Upper lobe of right lung (tissue), 1 donor: ENCODE data around the gene TNIP2. TPM values are rescaled to one million over a fixed set of nuclear protein-coding genes. Genes with fewer than 3 reads are reported as not detected.
A peak's percentile ranks its signal among the peaks of the same experiment; 100 is the strongest.
"Not testable (repeated sequence)": the region's sequence is repeated elsewhere in the genome, so short reads cannot be mapped to it uniquely, and the experiment has no call there.

Source experiments
- ATAC-seq: fragments of 200-7000 bp; cut with Tn5 transposase; one replicate; pipeline ENCODE4 v1.9.1; 2020; ENCODE audit warnings: mild to moderate bottlenecking, moderate library complexity
- DNase-seq: peaks from one replicate; pipeline ENCODE4 v3.0.0-alpha.2; 2020
- H3K27ac ChIP-seq: fragments of 200-600 bp; one replicate; pipeline ENCODE4 v1.8.0; 2022
- H3K27me3 ChIP-seq: fragments of 200-600 bp; one replicate; pipeline ENCODE4 v1.8.0; 2022; ENCODE audit warnings: mild to moderate bottlenecking
- H3K36me3 ChIP-seq: fragments of 200-600 bp; one replicate; pipeline ENCODE4 v1.8.0; 2022
- H3K4me1 ChIP-seq: fragments of 200-600 bp; one replicate; pipeline ENCODE4 v1.8.0; 2022
- H3K4me3 ChIP-seq: fragments of 200-600 bp; one replicate; pipeline ENCODE4 v1.8.0; 2022; ENCODE audit warnings: mild to moderate bottlenecking
- H3K9me3 ChIP-seq: fragments of 200-600 bp; one replicate; pipeline ENCODE4 v1.8.0; 2022
- CTCF ChIP-seq: fragments of 200-600 bp; IDR thresholded peaks from one replicate; pipeline ENCODE4 v1.8.0; 2022; ENCODE audit warnings: antibody characterized with exemption
- intact Hi-C: fragments of 100-400 bp; cut with DNase I; formaldehyde crosslinking; loops from one replicate; pipeline ENCODE4 v1.11.0; 2022
- total RNA-seq: library from RNA; stranded (reverse); fragmentation: NEBNext Ultra II Directional; extraction: Animal tissue kit (Norgen Biotek cat#: 25700); gene quantifications from one replicate; pipeline ENCODE4 v1.2.1, GENCODE V29; 2021
- donor health status: DM: no; HTN: yes; CAD: no; lungs with severe emphysema.

Gene TNIP2
- total RNA-seq, 1 donor from 2014 or later = 43.4 TPM

DNA sequence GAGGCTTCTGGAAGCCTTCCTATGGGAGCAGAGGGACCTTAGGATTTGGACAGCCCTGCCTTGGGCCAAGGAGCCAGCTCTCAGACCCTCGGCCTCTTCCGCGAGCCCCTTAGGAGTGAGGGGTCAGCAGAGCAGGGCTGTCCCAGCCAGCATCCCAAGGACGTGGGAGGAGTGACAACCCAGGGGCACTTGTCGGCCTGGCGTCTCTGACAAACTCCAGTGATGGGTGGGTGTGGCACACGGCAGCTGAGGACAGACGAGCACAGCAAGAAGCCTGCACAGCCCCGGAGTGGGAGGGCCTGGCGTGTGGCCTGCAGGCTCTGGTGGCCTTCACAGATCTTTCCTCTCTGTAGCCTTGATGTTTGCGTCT is 11.6 kb upstream of the TNIP2 start:
- DNase-seq = no peak

GRCh38 chr4:2767046-2767704 is 11.0 kb upstream of the TNIP2 start:
- ATAC-seq = no peak
- H3K4me3 ChIP-seq = no peak overlapping the region
- no peak for DNase-seq
- intact Hi-C loops = loop anchor here (10.0 kb wide), 2 partner anchors 78 to 158 kb away; partner anchors contain the start of gene ADD1
- H3K4me1 ChIP-seq = peaks cover 6% of the 10 kb centered on the region
- no peaks in the 10 kb centered on the region for H3K27me3 ChIP-seq
- H3K36me3 ChIP-seq = no peaks in the 10 kb centered on the region
- no peak for TF ChIP-seq CTCF
- no peaks in the 10 kb centered on the region for H3K9me3 ChIP-seq
- H3K27ac ChIP-seq = no peak overlapping the region

More for the DNA sequence above, 11.6 kb upstream of the TNIP2 start:
- intact Hi-C loops = loop anchor here (10.0 kb wide), 2 partner anchors 77 to 157 kb away; partner anchors contain the start of gene ADD1
- no peaks in the 10 kb centered on the region for H3K27me3 ChIP-seq
- TF ChIP-seq CTCF = no peak
- H3K36me3 ChIP-seq = no peaks in the 10 kb centered on the region
- H3K4me1 ChIP-seq = peaks cover 6% of the 10 kb centered on the region
- no peaks in the 10 kb centered on the region for H3K9me3 ChIP-seq
- no peak for ATAC-seq
- H3K27ac ChIP-seq = no peak overlapping the region
- H3K4me3 ChIP-seq = no peak overlapping the region

GRCh38 chr4:2765832-2766526 is 9.8 kb upstream of the TNIP2 start:
- TF ChIP-seq CTCF = no peak
- ATAC-seq (no peak), DNase-seq (no peak)
- Histone ChIP-seq H3K27ac (no peak overlapping the region), H3K27me3 (no peaks in the 10 kb centered on the region), H3K36me3 (no peaks in the 10 kb centered on the region), H3K4me3 (no peak overlapping the region), H3K9me3 (no peaks in the 10 kb centered on the region), H3K4me1 (no peaks in the 10 kb centered on the region)
- intact Hi-C loops = loop anchor here (10.0 kb wide), 2 partner anchors 79 to 159 kb away; partner anchors contain the start of gene ADD1

DNA sequence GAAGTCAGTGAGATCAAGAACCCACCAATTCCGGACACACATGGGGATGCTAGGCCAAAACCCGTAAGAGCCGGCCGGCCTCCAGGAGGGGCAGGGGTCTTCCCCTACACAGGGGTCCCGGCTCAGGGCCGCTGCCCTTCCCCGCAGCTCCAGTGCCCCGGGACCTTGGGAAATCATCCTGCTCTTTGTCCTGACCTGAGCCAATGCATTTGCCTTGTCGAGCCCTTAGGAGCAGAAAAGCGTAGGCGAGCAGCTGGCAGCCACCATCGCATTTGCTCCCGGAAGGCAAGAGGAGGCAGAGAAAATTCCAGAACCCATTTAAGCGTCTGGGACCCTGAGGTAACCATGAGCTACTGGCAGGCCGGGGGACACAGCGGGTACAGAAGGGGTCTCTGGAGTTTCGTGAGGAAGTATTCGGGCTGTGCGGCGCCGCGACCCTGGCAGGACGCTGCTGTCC is 7.4 kb upstream of the TNIP2 start:
- no peak for TF ChIP-seq CTCF
- no peaks in the 10 kb centered on the region for H3K36me3 ChIP-seq
- ATAC-seq = no peak
- H3K27me3 ChIP-seq = no peaks in the 10 kb centered on the region
- DNase-seq = no peak
- H3K27ac ChIP-seq = peak overlapping the region; percentile 63
- H3K4me1 ChIP-seq = no peaks in the 10 kb centered on the region
- H3K9me3 ChIP-seq = no peaks in the 10 kb centered on the region
- peak overlapping the region; percentile 44 for H3K4me3 ChIP-seq
- intact Hi-C loops = loop anchor here (10.0 kb wide), 2 partner anchors 81 to 161 kb away; partner anchors contain the start of gene ADD1

DNA sequence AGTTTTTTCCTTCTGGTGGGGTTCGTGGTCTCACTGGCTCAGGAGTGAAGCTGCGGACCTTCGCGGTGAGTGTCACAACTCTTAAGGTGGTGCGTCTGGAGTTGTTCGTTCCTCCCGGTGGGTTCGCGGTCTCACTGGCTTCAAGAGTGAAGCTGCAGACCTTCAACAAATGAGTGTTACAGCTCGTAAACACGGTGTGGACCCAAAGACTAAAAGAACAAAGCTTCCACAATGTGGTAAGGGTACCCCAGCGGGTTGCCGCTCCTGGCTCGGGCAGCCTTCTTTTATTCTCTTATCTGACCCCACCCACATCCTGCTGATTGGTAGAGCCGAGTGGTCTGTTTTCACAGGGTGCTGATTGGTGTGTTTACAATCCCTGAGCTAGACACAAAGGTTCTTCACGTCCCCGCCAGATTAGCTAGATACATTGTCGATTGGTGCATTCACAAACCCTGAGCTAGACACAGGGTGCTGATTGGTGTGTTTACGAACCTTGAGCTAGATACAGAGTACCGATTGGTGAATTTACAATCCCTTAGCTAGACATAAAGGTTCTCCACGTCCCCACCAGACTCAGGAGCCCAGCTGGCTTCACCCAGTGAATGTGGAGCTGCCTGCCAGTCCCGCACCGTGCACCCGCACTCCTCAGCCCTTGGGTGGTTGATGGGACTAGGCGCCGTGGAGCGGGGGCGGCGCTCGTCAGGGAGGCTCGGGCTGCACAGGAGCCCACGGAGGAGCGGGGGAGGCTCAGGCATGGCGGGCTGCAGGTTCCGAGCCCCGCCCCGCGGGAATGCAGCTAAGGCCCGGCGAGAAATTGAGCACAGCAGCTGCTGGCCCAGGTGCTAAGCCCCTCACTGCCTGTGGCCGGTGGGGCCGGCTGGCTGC is 6.6 kb upstream of the TNIP2 start:
- not testable (repeated sequence) for H3K27me3 ChIP-seq, H3K27ac ChIP-seq, H3K36me3 ChIP-seq, DNase-seq, H3K4me1 ChIP-seq, H3K4me3 ChIP-seq, H3K9me3 ChIP-seq, ATAC-seq
- intact Hi-C loops = loop anchor here (10.0 kb wide), 2 partner anchors 82 to 162 kb away; partner anchors contain the start of gene ADD1
